Measurements from ENCODE around the gene GNRH2.

DNA sequence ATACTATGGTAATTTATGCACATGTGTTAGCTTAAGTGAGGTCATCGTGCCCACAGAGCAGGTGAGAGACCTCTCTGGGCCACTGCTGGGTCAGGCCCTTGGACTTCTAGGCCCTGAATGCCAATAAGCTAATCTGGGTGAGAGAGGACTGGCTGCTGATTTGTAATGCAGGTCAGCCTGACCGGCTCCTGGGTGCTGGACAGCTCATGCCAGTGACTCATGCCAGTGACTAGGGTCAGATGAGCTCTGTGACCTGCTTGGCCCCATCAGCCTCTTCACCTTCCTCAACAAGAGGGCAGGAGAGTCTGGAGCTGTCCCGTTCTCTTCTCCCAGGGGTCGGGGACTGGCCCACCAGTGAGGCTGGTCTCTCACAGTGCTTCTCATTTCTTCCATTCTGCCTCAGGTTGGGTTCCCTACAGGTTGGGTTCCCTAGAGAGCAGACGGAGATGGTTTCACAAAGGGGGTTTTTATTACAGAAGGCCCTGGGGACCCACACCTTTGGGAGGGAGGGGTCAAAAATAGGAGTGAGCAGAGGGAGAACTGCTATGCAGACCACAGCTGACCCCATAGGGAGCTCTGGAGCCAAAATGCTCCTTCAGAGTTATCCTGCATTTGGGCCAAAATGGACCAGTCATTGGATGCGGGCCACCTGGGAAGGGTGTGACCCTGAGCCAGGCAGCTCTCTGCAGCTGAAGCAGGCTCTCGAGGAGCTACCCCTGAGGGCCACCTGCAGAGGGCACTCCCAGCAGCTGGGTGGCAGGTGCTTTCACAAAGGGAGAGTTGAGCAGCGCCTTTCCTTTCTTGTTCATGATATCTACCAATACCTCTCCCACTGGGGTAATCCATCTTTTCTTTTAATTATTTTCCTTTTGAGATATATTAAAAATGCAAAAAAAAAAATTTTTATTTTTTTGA, 25.8 kb downstream of the GNRH2 start:
- no peak for TF ChIP-seq EZH2phosphoT487 (IDR thresholded peaks at IDR 0.05; ENCODE audit: insufficient read depth, low read depth)
- TF ChIP-seq EZH2 (IDR thresholded peaks at IDR 0.05; ENCODE audit: insufficient read depth, poor library complexity, severe bottlenecking): no peak
